ENCODE results near the gene GPR107.

Gene GPR107

GRCh38 chr9:130112538-130113151 is 58.9 kb downstream of the GPR107 start:
- no peak for DNase-seq

- DNase-seq, result no peak
Observed at GRCh38 chr9:130114741-130115140, 61.0 kb downstream of the GPR107 start.

- DNase-seq, result no peak
Observed at GRCh38 chr9:130116346-130116745, 62.6 kb downstream of the GPR107 start.

GRCh38 chr9:130117376-130117775 is 63.7 kb downstream of the GPR107 start:
- DNase-seq, result no peak

- DNase-seq, result no peak
Observed at GRCh38 chr9:130117816-130118632, 64.3 kb downstream of the GPR107 start.

- DNase-seq, result peak; percentile 19
Observed at GRCh38 chr9:130118841-130119518, 65.3 kb downstream of the GPR107 start.

- DNase-seq, result no peak
Observed at GRCh38 chr9:130119519-130120298, 66.0 kb downstream of the GPR107 start.

- DNase-seq, result no peak
Observed at GRCh38 chr9:130120299-130120587, 66.5 kb downstream of the GPR107 start.

GRCh38 chr9:130120832-130121231 is 67.1 kb downstream of the GPR107 start:
- no peak for DNase-seq

GRCh38 chr9:130122456-130122855 is 68.8 kb downstream of the GPR107 start:
- DNase-seq, result no peak

GRCh38 chr9:130124085-130124860 is 70.6 kb downstream of the GPR107 start:
- no peak for DNase-seq

- DNase-seq, result no peak
Observed at GRCh38 chr9:130126721-130127433, 73.2 kb downstream of the GPR107 start.

GRCh38 chr9:130128251-130128650 is 74.5 kb downstream of the GPR107 start:
- DNase-seq, result no peak

GRCh38 chr9:130128733-130129431 is 75.2 kb downstream of the GPR107 start:
- DNase-seq, result no peak

GRCh38 chr9:130129432-130130061 is 75.8 kb downstream of the GPR107 start:
- no peak for DNase-seq

- DNase-seq, result no peak
Observed at GRCh38 chr9:130132746-130133145, 79.0 kb downstream of the GPR107 start.

GRCh38 chr9:130137081-130137640 is 83.5 kb downstream of the GPR107 start:
- no peak for DNase-seq

GRCh38 chr9:130137641-130138081 is 84.0 kb downstream of the GPR107 start:
- DNase-seq, result no peak

GRCh38 chr9:130138171-130138653 is 84.5 kb downstream of the GPR107 start:
- peak; percentile 8 for DNase-seq

- no peak for DNase-seq
Observed at GRCh38 chr9:130138791-130139190, 85.1 kb downstream of the GPR107 start.
